ENCODE data around the gene GDI1.

Gene GDI1

GRCh38 chrX:154435171-154435733 is 1.7 kb upstream of the GDI1 start:
- Histone ChIP-seq H3K14ac (ENCODE audit: low read length in 2 of 2) (no peak overlapping the region), H4K91ac (ENCODE audit: low read length) (no peak overlapping the region), H2AFZ (ENCODE audit: low read depth, low read length) (no peak overlapping the region), H3K18ac (ENCODE audit: low read depth in 1 of 2, low read length in 2 of 2) (no peak overlapping the region), H3K4me2 (ENCODE audit: low read length, poor library complexity, severe bottlenecking) (no peak overlapping the region), H3K27me3 (ENCODE audit: control insufficient read depth in 1 of 2, insufficient read depth in 1 of 2, low read length in 2 of 2) (peaks cover 0 to 3% of the 10 kb centered on the region in 2 experiments), H3K27ac (ENCODE audit: low read length, poor library complexity, severe bottlenecking) (no peak overlapping the region), H3K36me3 (ENCODE audit: control insufficient read depth in 1 of 2, insufficient read depth in 2 of 2, low read depth in 1 of 2, low read length in 2 of 2) (peaks cover 46 to 70% of the 10 kb centered on the region in 2 experiments), H3K23ac (ENCODE audit: low read length in 2 of 2) (no peak overlapping the region), H3K4ac (ENCODE audit: low read depth in 1 of 2, low read length in 2 of 2) (no peak overlapping the region), H3K9ac (ENCODE audit: low read length) (no peak overlapping the region), H3K79me1 (replicated peaks; ENCODE audit: low read length, poor library complexity, severe bottlenecking) (peaks cover 10% of the 10 kb centered on the region), H2BK12ac (ENCODE audit: low read length in 2 of 2) (no peak overlapping the region), H2BK15ac (ENCODE audit: low read depth, poor library complexity, severe bottlenecking) (no peak overlapping the region), H4K8ac (ENCODE audit: low read length) (no peak overlapping the region), H3K4me3 (ENCODE audit: insufficient read depth in 1 of 2, low read depth in 1 of 2, low read length in 2 of 2) (no peak overlapping the region), H2AK5ac (ENCODE audit: low read length, severe bottlenecking) (no peak overlapping the region), H2BK5ac (ENCODE audit: low read depth, low read length, poor library complexity, severe bottlenecking) (no peak overlapping the region), H3K4me1 (ENCODE audit: control insufficient read depth, insufficient read depth, low read depth, low read length) (peaks cover 28% of the 10 kb centered on the region), H2BK120ac (ENCODE audit: low read depth, low read length) (no peak overlapping the region), H3K9me3 (ENCODE audit: control insufficient read depth, low read length) (no peaks in the 10 kb centered on the region)
- no peak for DNase-seq
- 95% methylated on average over 19 of the region's 19 CpGs for WGBS

DNA sequence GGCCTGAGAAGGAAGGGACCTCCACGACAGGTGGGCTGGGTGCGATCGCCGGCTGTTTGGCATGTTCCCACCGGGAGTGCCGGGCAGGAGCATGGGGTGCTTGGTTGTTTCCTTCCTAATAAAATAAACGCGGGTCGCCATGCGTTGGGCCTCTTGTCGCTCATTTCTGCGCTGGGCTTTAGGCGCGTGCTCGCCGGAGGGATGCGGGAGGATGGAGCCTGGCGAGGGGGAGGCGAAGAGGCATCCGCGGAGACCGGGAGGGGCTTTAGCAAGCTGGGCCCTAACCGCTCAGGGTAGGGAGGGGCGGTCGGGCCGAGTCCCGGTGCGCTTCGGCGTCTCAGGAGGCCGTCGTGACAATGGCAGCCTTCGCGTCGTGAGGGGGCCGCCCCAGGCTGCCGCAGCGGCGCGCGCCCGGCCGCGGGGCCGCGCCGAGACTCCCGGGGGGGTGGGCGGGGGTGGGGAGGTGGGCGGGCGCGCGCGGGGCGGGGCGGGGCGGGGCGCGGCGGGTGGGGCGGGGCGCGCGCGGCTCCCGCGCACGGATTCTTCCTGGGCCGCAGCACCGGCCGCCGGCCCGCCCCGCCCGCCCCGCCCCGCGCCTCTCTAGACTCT is 476 bp upstream of the GDI1 start:
- Histone ChIP-seq H3K4me3 (ENCODE audit: insufficient read depth in 1 of 2, low read depth in 1 of 2, low read length in 2 of 2) (peak overlapping the region; percentile 61 to 78), H3K79me1 (replicated peaks; ENCODE audit: low read length, poor library complexity, severe bottlenecking) (peaks cover 8% of the 10 kb centered on the region), H3K4me1 (ENCODE audit: control insufficient read depth, insufficient read depth, low read depth, low read length) (peaks cover 22% of the 10 kb centered on the region), H3K36me3 (ENCODE audit: control insufficient read depth in 1 of 2, insufficient read depth in 2 of 2, low read depth in 1 of 2, low read length in 2 of 2) (peaks cover 44 to 74% of the 10 kb centered on the region in 2 experiments), H2AK5ac (ENCODE audit: low read length, severe bottlenecking) (no peak overlapping the region), H3K4me2 (ENCODE audit: low read length, poor library complexity, severe bottlenecking) (peak overlapping the region; percentile 49), H3K27ac (ENCODE audit: low read length, poor library complexity, severe bottlenecking) (no peak overlapping the region), H2BK12ac (ENCODE audit: low read length in 2 of 2) (peak overlapping the region in 1 of 2 experiments; percentile 31), H4K8ac (ENCODE audit: low read length) (no peak overlapping the region), H3K4ac (ENCODE audit: low read depth in 1 of 2, low read length in 2 of 2) (peak overlapping the region in 1 of 2 experiments; percentile 92), H2AFZ (ENCODE audit: low read depth, low read length) (no peak overlapping the region), H2BK15ac (ENCODE audit: low read depth, poor library complexity, severe bottlenecking) (peak overlapping the region; percentile 69), H3K9ac (ENCODE audit: low read length) (peak overlapping the region; percentile 82), H3K9me3 (ENCODE audit: control insufficient read depth, low read length) (no peaks in the 10 kb centered on the region), H3K23ac (ENCODE audit: low read length in 2 of 2) (no peak overlapping the region), H2BK5ac (ENCODE audit: low read depth, low read length, poor library complexity, severe bottlenecking) (peak overlapping the region; percentile 99), H3K18ac (ENCODE audit: low read depth in 1 of 2, low read length in 2 of 2) (peak overlapping the region; percentile 86 to 97), H3K14ac (ENCODE audit: low read length in 2 of 2) (no peak overlapping the region), H3K27me3 (ENCODE audit: control insufficient read depth in 1 of 2, insufficient read depth in 1 of 2, low read length in 2 of 2) (no peaks in the 10 kb centered on the region), H2BK120ac (ENCODE audit: low read depth, low read length) (peak overlapping the region; percentile 100), H4K91ac (ENCODE audit: low read length) (peak overlapping the region; percentile 95)
- 18% methylated on average over 17 of the region's 78 CpGs for WGBS
- DNase-seq = no peak

DNA sequence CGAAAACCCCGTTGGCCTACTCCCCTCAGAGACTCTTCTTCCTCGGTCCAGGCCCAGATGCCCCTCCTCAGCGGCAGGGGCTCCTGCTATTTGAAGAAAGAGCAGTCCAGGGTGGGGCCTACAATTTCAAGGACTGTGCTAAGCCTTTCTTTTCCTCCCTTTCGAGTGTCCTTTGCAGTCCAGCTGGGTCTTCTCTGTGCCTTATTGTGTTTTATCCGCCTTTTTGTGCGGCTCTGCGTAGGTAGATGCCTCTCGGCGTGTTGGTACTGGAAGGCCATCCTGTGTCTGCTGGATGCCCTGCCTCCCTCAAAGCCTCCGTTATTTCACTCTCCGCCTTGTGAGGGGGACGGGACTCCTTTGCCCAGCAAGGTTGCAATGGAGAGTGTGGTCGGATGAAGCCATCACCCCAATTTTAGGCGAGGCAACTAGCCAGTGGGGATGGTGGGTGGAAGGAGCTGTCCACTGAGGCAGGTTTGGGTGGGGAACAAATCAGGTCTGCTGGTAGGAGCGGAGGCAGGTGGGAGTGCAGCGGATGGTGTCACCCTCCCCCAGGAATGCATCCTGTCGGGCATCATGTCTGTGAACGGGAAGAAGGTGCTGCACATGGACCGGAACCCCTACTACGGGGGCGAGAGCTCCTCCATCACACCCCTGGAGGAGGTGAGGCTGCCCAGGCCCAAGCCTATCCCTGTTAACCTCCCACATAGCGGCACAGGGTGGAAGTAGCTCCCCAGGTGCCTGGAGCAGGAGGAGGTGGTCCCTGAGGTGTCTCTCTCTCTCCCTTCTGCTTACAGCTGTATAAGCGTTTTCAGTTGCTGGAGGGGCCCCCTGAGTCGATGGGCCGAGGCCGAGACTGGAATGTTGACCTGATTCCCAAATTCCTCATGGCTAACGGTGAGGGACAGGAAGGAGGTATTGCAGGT is 1.3 kb downstream of the GDI1 start:
- Histone ChIP-seq H2BK15ac (ENCODE audit: low read depth, poor library complexity, severe bottlenecking) (no peak overlapping the region), H3K27me3 (ENCODE audit: control insufficient read depth in 1 of 2, insufficient read depth in 1 of 2, low read length in 2 of 2) (no peaks in the 10 kb centered on the region), H4K91ac (ENCODE audit: low read length) (no peak overlapping the region), H3K36me3 (ENCODE audit: control insufficient read depth in 1 of 2, insufficient read depth in 2 of 2, low read depth in 1 of 2, low read length in 2 of 2) (peaks cover 47 to 75% of the 10 kb centered on the region in 2 experiments), H3K4me3 (ENCODE audit: insufficient read depth in 1 of 2, low read depth in 1 of 2, low read length in 2 of 2) (peak overlapping the region; percentile 78 to 83), H2BK120ac (ENCODE audit: low read depth, low read length) (no peak overlapping the region), H3K4me2 (ENCODE audit: low read length, poor library complexity, severe bottlenecking) (peak overlapping the region; percentile 78), H3K9me3 (ENCODE audit: control insufficient read depth, low read length) (no peaks in the 10 kb centered on the region), H3K14ac (ENCODE audit: low read length in 2 of 2) (no peak overlapping the region), H3K23ac (ENCODE audit: low read length in 2 of 2) (no peak overlapping the region), H3K4me1 (ENCODE audit: control insufficient read depth, insufficient read depth, low read depth, low read length) (peaks cover 21% of the 10 kb centered on the region), H4K8ac (ENCODE audit: low read length) (no peak overlapping the region), H2BK5ac (ENCODE audit: low read depth, low read length, poor library complexity, severe bottlenecking) (no peak overlapping the region), H3K27ac (ENCODE audit: low read length, poor library complexity, severe bottlenecking) (peak overlapping the region; percentile 43), H3K18ac (ENCODE audit: low read depth in 1 of 2, low read length in 2 of 2) (no peak overlapping the region), H2BK12ac (ENCODE audit: low read length in 2 of 2) (no peak overlapping the region), H2AFZ (ENCODE audit: low read depth, low read length) (no peak overlapping the region), H3K79me1 (replicated peaks; ENCODE audit: low read length, poor library complexity, severe bottlenecking) (peaks cover 5% of the 10 kb centered on the region), H3K4ac (ENCODE audit: low read depth in 1 of 2, low read length in 2 of 2) (peak overlapping the region; percentile 51 to 85), H3K9ac (ENCODE audit: low read length) (peak overlapping the region; percentile 82), H2AK5ac (ENCODE audit: low read length, severe bottlenecking) (peak overlapping the region; percentile 69)
- WGBS = 51% methylated on average over 24 of the region's 28 CpGs
- no peak for DNase-seq

DNA sequence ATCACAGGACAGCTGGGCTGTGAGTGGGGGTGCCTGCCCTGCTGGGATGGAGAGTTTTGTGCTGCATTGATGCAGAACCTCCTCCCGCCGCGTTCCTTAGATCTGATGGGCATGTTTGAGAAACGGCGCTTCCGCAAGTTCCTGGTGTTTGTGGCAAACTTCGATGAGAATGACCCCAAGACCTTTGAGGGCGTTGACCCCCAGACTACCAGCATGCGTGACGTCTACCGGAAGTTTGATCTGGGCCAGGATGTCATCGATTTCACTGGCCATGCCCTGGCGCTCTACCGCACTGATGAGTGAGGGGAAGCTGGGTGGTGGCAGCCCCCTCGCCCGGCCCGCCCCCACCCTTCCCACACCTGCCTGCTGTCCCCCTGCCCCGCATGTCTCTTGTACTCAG is 2.9 kb downstream of the GDI1 start:
- Histone ChIP-seq H4K91ac (ENCODE audit: low read length) (no peak overlapping the region), H2BK5ac (ENCODE audit: low read depth, low read length, poor library complexity, severe bottlenecking) (no peak overlapping the region), H3K18ac (ENCODE audit: low read depth in 1 of 2, low read length in 2 of 2) (no peak overlapping the region), H3K4me2 (ENCODE audit: low read length, poor library complexity, severe bottlenecking) (no peak overlapping the region), H3K79me1 (replicated peaks; ENCODE audit: low read length, poor library complexity, severe bottlenecking) (peaks cover 2% of the 10 kb centered on the region), H3K9ac (ENCODE audit: low read length) (no peak overlapping the region), H3K9me3 (ENCODE audit: control insufficient read depth, low read length) (no peaks in the 10 kb centered on the region), H3K4ac (ENCODE audit: low read depth in 1 of 2, low read length in 2 of 2) (no peak overlapping the region), H2BK120ac (ENCODE audit: low read depth, low read length) (no peak overlapping the region), H3K4me1 (ENCODE audit: control insufficient read depth, insufficient read depth, low read depth, low read length) (peaks cover 16% of the 10 kb centered on the region), H3K4me3 (ENCODE audit: insufficient read depth in 1 of 2, low read depth in 1 of 2, low read length in 2 of 2) (no peak overlapping the region), H3K36me3 (ENCODE audit: control insufficient read depth in 1 of 2, insufficient read depth in 2 of 2, low read depth in 1 of 2, low read length in 2 of 2) (peaks cover 38 to 60% of the 10 kb centered on the region in 2 experiments), H2BK15ac (ENCODE audit: low read depth, poor library complexity, severe bottlenecking) (no peak overlapping the region), H3K27me3 (ENCODE audit: control insufficient read depth in 1 of 2, insufficient read depth in 1 of 2, low read length in 2 of 2) (no peaks in the 10 kb centered on the region), H3K23ac (ENCODE audit: low read length in 2 of 2) (no peak overlapping the region), H2AK5ac (ENCODE audit: low read length, severe bottlenecking) (no peak overlapping the region), H3K14ac (ENCODE audit: low read length in 2 of 2) (no peak overlapping the region), H4K8ac (ENCODE audit: low read length) (no peak overlapping the region), H2AFZ (ENCODE audit: low read depth, low read length) (no peak overlapping the region), H3K27ac (ENCODE audit: low read length, poor library complexity, severe bottlenecking) (no peak overlapping the region), H2BK12ac (ENCODE audit: low read length in 2 of 2) (no peak overlapping the region)
- 97% methylated on average over 8 of the region's 18 CpGs for WGBS
- no peak for DNase-seq

Data from mesenchymal stem cell (in vitro differentiated cells and primary cell).